Measurements from ENCODE around the gene SUPT7L. TPM values are rescaled to one million over a fixed set of nuclear protein-coding genes. Genes with fewer than 3 reads are reported as not detected.

SUPT7L gene
- total RNA-seq, 2 experiments from 2014 or later = 36.5 to 37.2 TPM

GRCh38 chr2:27681841-27682240, 18.4 kb upstream of the SUPT7L start:
- peaks cover 47% of the 10 kb centered on the region for H3K4me1 Mint-ChIP-seq
- ChIA-PET CTCF (interaction anchor here (0.7 to 4.3 kb wide), 9 partner anchors 8 to 310 kb away, joined by 3 to 46 read pairs (median 15); partner anchors contain the start of genes NRBP1, SLC4A1AP, SNX17 and SUPT7L), POLR2A (interaction anchor here (1.2 to 3.6 kb wide), 7 partner anchors 16 to 1648 kb away, joined by 3 to 21 read pairs (median 5); partner anchors contain the start of genes PPM1G, RAB10, SLC4A1AP and SUPT7L)
- no peaks in the 10 kb centered on the region for H3K9me3 Mint-ChIP-seq
- H3K27ac Mint-ChIP-seq = peak overlapping the region; percentile 71
- peaks cover 47% of the 10 kb centered on the region for H3K36me3 Mint-ChIP-seq (ENCODE audit: low read depth)
- no peaks in the 10 kb centered on the region for H3K27me3 Mint-ChIP-seq
- DNase-seq = no peak
- no peak overlapping the region for H3K4me3 Mint-ChIP-seq

GRCh38 chr2:27680571-27680970, 17.2 kb upstream of the SUPT7L start:
- ChIA-PET POLR2A (interaction anchor here (3.6 kb wide), 1 partner anchor 17 kb away, joined by 21 read pairs; the partner anchor contains the start of genes SLC4A1AP and SUPT7L), CTCF (interaction anchor here (0.7 kb wide), 1 partner anchor 89 kb away, joined by 4 read pairs; no protein-coding TSS in a partner anchor)
- H3K36me3 Mint-ChIP-seq (ENCODE audit: low read depth) = peaks cover 46% of the 10 kb centered on the region
- no peak overlapping the region for H3K27ac Mint-ChIP-seq
- H3K27me3 Mint-ChIP-seq = no peaks in the 10 kb centered on the region
- H3K9me3 Mint-ChIP-seq = no peaks in the 10 kb centered on the region
- no peak overlapping the region for H3K4me3 Mint-ChIP-seq
- DNase-seq = no peak
- peaks cover 43% of the 10 kb centered on the region for H3K4me1 Mint-ChIP-seq

- DNase-seq = no peak
- Mint-ChIP-seq H3K9me3 (no peaks in the 10 kb centered on the region), H3K4me3 (no peak overlapping the region), H3K36me3 (ENCODE audit: low read depth) (peaks cover 65% of the 10 kb centered on the region), H3K27me3 (no peaks in the 10 kb centered on the region), H3K27ac (no peak overlapping the region), H3K4me1 (peaks cover 4% of the 10 kb centered on the region)
- CTCF ChIA-PET = interaction anchor here (0.7 to 2.0 kb wide), 2 partner anchors 10 to 30 kb away, joined by 3 to 15 read pairs; no protein-coding TSS in a partner anchor
- POLR2A ChIA-PET = no interaction called here
These were observed 9.5 kb upstream of the SUPT7L start for GRCh38 chr2:27672723-27673486.

- Mint-ChIP-seq H3K27me3 (no peaks in the 10 kb centered on the region), H3K4me3 (no peak overlapping the region), H3K4me1 (peaks cover 12% of the 10 kb centered on the region), H3K36me3 (ENCODE audit: low read depth) (peaks cover 70% of the 10 kb centered on the region), H3K9me3 (no peaks in the 10 kb centered on the region), H3K27ac (no peak overlapping the region)
- ChIA-PET POLR2A (interaction anchor here (0.9 kb wide), 1 partner anchor 57 kb away, joined by 3 read pairs; no protein-coding TSS in a partner anchor), CTCF (no interaction called here)
- DNase-seq = no peak
These were observed 7.8 kb upstream of the SUPT7L start for GRCh38 chr2:27671235-27671634.

GRCh38 chr2:27667446-27667845, 4.0 kb upstream of the SUPT7L start:
- peaks cover 53% of the 10 kb centered on the region for H3K36me3 Mint-ChIP-seq (ENCODE audit: low read depth)
- H3K4me1 Mint-ChIP-seq = peaks cover 39% of the 10 kb centered on the region
- H3K27ac Mint-ChIP-seq = no peak overlapping the region
- ChIA-PET POLR2A (no interaction called here), CTCF (interaction anchor here (1.4 to 2.1 kb wide), 2 partner anchors 10 to 16 kb away, joined by 3 to 12 read pairs; no protein-coding TSS in a partner anchor)
- DNase-seq = no peak
- H3K27me3 Mint-ChIP-seq = no peaks in the 10 kb centered on the region
- no peak overlapping the region for H3K4me3 Mint-ChIP-seq
- no peaks in the 10 kb centered on the region for H3K9me3 Mint-ChIP-seq

- Mint-ChIP-seq H3K9me3 (no peaks in the 10 kb centered on the region), H3K36me3 (ENCODE audit: low read depth) (peaks cover 55% of the 10 kb centered on the region), H3K4me3 (peak overlapping the region; percentile 99), H3K27ac (peak overlapping the region; percentile 100), H3K27me3 (no peaks in the 10 kb centered on the region), H3K4me1 (peaks cover 52% of the 10 kb centered on the region)
- no peak for DNase-seq
- ChIA-PET CTCF (interaction anchor here (1.3 to 4.1 kb wide), 2 partner anchors 18 to 26 kb away, joined by 3 to 36 read pairs; no protein-coding TSS in a partner anchor), POLR2A (interaction anchor here (1.0 to 2.5 kb wide), 11 partner anchors 10 to 453 kb away, joined by 3 to 21 read pairs (median 4); partner anchors contain the start of genes ATRAID, CCDC121, EIF2B4 and GPN1)
These were observed 1.4 kb upstream of the SUPT7L start for GRCh38 chr2:27664622-27665363.

- peaks cover 56% of the 10 kb centered on the region for H3K36me3 Mint-ChIP-seq (ENCODE audit: low read depth)
- H3K4me1 Mint-ChIP-seq = peaks cover 58% of the 10 kb centered on the region
- ChIA-PET POLR2A (interaction anchor here (0.9 to 2.5 kb wide), 19 partner anchors 9 to 1595 kb away, joined by 3 to 21 read pairs (median 5); partner anchors contain the start of genes ATRAID, CCDC121, EIF2B4 and GPN1), CTCF (interaction anchor here (0.6 to 4.1 kb wide), 5 partner anchors 9 to 1122 kb away, joined by 3 to 36 read pairs (median 5); partner anchors contain the start of genes CCDC121 and GPN1)
- peak overlapping the region; percentile 99 for H3K4me3 Mint-ChIP-seq
- no peaks in the 10 kb centered on the region for H3K27me3 Mint-ChIP-seq
- H3K27ac Mint-ChIP-seq = peak overlapping the region; percentile 100
- H3K9me3 Mint-ChIP-seq = no peaks in the 10 kb centered on the region
- no peak for DNase-seq
These were observed 750 bp upstream of the SUPT7L start for GRCh38 chr2:27664154-27664574.

- ChIA-PET CTCF (interaction anchor here (1.3 kb wide), 1 partner anchor 22 kb away, joined by 5 read pairs; no protein-coding TSS in a partner anchor), POLR2A (no interaction called here)
- Mint-ChIP-seq H3K27ac (no peak overlapping the region), H3K4me3 (peak overlapping the region; percentile 99), H3K27me3 (no peaks in the 10 kb centered on the region), H3K4me1 (peaks cover 53% of the 10 kb centered on the region), H3K9me3 (no peaks in the 10 kb centered on the region), H3K36me3 (ENCODE audit: low read depth) (peaks cover 51% of the 10 kb centered on the region)
- DNase-seq = no peak
These were observed 2.0 kb downstream of the SUPT7L start for GRCh38 chr2:27661371-27661770.

- Mint-ChIP-seq H3K4me3 (no peak overlapping the region), H3K36me3 (ENCODE audit: low read depth) (peaks cover 69% of the 10 kb centered on the region), H3K27ac (no peak overlapping the region), H3K27me3 (no peaks in the 10 kb centered on the region), H3K4me1 (peaks cover 28% of the 10 kb centered on the region), H3K9me3 (no peaks in the 10 kb centered on the region)
- ChIA-PET CTCF (interaction anchor here (1.8 kb wide), 1 partner anchor 8 kb away, joined by 5 read pairs; the partner anchor contains the start of genes SLC4A1AP and SUPT7L), POLR2A (interaction anchor here (0.6 to 1.6 kb wide), 6 partner anchors 8 to 782 kb away, joined by 3 to 7 read pairs (median 3); partner anchors contain the start of genes SLC4A1AP and SUPT7L)
- DNase-seq = no peak
These were observed 8.1 kb downstream of the SUPT7L start for GRCh38 chr2:27655155-27655951.

- Mint-ChIP-seq H3K27ac (peak overlapping the region; percentile 22), H3K4me1 (peaks cover 18% of the 10 kb centered on the region), H3K27me3 (no peaks in the 10 kb centered on the region), H3K9me3 (no peaks in the 10 kb centered on the region), H3K4me3 (no peak overlapping the region), H3K36me3 (ENCODE audit: low read depth) (peaks cover 69% of the 10 kb centered on the region)
- CTCF ChIA-PET = no interaction called here
- POLR2A ChIA-PET = interaction anchor here (1.1 kb wide), 1 partner anchor 15 kb away, joined by 3 read pairs; no protein-coding TSS in a partner anchor
- DNase-seq = no peak
These were observed 10.0 kb downstream of the SUPT7L start for GRCh38 chr2:27653397-27653796.

- H3K4me1 Mint-ChIP-seq = peaks cover 18% of the 10 kb centered on the region
- ChIA-PET CTCF (interaction anchor here (1.1 kb wide), 1 partner anchor 30 kb away, joined by 3 read pairs; no protein-coding TSS in a partner anchor), POLR2A (interaction anchor here (0.7 to 1.1 kb wide), 2 partner anchors 11 to 14 kb away, joined by 3 read pairs; partner anchors contain the start of genes SLC4A1AP and SUPT7L)
- peaks cover 74% of the 10 kb centered on the region for H3K36me3 Mint-ChIP-seq (ENCODE audit: low read depth)
- H3K27me3 Mint-ChIP-seq = no peaks in the 10 kb centered on the region
- H3K4me3 Mint-ChIP-seq = no peak overlapping the region
- H3K9me3 Mint-ChIP-seq = no peaks in the 10 kb centered on the region
- no peak overlapping the region for H3K27ac Mint-ChIP-seq
- no peak for DNase-seq
These were observed 10.6 kb downstream of the SUPT7L start for GRCh38 chr2:27652790-27653189.
